Activated CD4-positive, alpha-beta T cell treated with anti-CD3 and anti-CD28 coated beads for 4 hours (primary cell): ENCODE data around the gene CNTNAP2.

Source experiments
- DNase-seq, 2 donors: peaks; one replicate each; pipeline ENCODE4 v3.0.0-alpha.2; 2020

CNTNAP2 gene

DNA sequence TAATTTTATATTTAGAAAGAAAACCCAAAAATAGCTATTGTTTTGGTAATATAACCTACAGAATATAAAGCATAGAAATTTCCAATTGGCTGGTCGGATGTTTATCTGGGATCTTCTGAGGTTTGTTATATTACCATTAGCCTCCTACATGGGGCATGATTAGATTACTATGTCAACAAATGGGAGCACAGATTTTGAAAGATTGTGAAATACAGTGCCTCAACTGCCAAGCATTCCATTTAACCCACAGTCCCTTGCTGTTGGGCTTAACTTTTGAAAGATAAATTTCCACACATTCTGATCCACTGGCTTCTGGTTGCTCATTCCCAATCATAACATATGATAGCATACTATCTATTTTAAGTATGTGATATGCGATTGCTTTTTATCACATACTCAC is 2018.5 kb downstream of the CNTNAP2 start:
- DNase-seq, result no peak

DNA sequence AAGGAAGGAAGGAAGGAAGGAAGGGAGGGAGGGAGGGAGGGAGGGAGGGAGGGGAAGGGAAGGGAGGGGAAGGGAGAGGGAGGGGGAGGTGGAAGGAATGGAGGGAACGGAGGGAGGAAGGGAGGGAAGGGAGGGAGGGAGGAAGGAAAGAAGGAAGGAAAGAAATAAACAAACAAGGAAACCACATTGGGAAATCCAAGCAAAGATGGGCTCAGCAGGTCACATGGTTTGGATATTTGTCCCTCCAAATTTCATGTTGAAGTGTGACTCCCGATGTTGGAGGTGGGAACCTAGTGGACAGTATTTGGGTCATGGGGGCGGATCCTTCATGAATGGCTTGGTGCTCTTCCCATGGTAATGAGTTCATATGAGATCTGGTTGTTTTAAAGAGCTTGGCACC is 2019.4 kb downstream of the CNTNAP2 start:
- no peak for DNase-seq

DNA sequence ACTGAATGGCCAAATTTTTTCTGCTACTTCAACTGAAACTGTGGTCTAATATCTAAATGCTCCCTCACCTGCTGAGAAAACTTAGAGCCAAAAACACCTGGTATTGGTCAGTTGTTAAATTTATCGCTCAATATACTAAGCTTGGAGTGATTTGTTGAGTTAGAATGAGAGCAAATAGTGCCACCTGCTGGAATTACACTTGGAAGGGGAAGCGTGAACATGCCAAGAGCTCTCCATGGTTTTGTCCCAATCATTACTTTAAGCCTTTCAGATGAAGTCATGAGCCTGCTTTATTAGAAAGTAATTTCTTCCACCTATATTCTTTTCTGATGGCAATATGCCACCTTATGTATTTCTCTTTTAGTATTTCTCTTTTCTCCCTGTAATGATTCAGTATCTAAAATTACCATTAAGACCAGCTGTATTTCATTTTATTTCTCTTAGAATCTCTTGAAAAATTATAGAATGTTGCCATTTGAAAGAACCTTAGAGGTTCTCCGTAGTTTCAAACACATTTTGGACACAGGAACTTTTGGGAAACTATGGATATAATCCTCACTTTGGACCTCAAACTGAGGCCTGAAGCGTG is 2026.2 kb downstream of the CNTNAP2 start:
- no peak for DNase-seq

DNA sequence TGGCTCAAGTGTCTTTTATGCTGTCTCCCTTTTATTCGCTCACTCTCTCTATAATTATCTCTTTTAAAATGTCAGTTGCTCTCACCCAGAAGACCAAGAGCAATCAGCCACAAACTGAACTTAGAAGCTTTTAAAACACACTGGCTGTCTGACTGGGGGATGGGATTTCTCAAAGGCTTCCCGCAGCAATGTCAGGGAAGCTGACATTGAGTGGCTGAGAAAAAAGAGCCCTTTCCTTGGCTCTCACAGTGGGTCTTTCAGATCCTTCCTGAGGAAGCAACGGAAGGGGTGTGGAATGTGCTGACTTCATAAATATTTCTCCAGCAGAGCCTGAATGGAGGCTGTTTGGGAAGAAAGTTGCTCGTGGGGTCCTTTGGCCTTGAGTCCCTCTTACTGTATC is 2028.2 kb downstream of the CNTNAP2 start:
- no peak for DNase-seq

DNA sequence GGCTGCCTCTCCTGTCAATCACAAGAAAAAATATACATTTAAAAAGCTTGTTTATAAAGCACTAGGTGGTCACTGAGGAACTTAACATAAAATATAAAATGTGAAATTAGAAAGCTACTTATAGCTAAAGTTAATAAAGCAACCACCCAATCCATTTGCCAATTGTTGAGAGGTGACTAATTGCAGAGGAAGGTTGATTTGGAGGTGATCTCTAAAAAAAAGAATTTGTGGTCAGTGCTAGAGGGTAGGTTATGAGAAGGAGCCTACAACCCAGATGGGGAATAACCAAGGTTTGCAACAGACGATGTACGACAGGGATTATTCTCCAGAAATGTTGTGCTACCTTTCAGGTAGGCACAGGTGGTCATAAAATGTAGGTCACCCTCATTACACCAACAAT is 2029.7 kb downstream of the CNTNAP2 start:
- no peak for DNase-seq

DNA sequence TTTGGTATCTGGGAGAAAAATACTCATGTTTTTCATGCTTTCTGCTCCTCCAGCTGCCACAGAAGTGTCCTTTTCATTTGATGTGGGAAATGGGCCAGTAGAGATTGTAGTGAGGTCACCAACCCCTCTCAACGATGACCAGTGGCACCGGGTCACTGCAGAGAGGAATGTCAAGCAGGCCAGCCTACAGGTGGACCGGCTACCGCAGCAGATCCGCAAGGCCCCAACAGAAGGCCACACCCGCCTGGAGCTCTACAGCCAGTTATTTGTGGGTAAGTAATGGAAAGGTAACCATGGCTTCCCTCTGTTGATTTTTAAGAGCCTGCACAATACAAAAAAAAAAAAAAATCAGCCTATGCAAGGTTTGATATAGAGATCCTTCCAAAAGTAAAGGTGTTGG is 2030.8 kb downstream of the CNTNAP2 start:
- DNase-seq, result no peak

DNA sequence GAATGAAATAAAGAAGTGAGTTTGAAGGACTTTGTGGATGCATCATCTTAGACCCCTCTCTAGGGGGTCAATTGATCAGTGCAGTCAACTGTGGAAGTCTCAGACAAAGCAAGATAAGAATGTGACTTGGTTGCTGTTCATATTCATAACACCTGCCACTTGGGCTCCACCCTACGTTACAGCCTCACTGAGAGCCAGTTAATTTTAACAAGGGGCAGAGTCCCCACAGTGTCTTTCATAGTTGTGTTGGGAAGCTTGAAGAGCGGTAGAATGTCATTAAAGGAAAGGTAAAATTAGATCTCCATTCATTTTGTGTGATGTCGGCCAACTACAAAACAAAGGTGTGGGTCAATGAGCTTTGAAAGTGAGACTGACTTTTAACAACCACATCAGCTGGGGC is 2031.9 kb downstream of the CNTNAP2 start:
- no peak for DNase-seq

DNA sequence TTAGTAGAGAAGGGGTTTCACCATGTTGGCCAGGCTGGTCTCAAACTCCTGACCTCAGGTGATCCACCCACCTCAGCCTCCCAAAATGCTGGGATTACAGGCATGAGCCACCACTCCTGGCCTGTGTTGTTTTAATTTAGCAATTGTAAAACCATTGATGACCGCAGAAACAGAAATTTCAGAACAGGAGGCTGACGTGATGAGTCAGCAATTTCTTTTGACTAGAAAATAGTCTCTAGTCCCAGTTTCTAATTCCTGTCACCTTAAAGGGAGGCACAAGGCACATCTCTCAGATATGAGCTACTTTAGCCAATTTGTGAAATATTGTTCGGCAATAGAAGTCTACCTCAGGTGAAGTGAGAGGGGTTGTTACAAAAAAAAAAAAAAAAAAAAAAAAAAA is 2033.1 kb downstream of the CNTNAP2 start:
- no peak for DNase-seq

DNA sequence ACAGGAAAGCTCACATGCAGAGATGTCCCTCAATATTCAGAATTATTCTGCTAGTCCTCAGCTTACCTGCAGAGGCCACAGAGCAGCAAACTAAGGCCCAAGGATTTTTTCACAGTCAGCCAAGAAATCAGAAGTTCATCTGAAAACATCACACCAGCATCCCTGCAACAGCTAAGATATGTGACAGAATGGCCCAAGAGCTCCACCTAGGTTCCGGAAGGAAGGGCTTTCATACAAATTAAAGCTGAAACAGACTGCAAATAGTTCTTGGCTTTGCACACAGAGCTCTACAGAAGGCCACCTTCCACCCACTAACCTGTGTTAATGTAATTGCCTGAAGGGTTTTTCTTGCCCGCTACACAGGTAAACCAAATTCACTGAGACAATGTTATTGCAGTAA is 2035.2 kb downstream of the CNTNAP2 start:
- no peak for DNase-seq

DNA sequence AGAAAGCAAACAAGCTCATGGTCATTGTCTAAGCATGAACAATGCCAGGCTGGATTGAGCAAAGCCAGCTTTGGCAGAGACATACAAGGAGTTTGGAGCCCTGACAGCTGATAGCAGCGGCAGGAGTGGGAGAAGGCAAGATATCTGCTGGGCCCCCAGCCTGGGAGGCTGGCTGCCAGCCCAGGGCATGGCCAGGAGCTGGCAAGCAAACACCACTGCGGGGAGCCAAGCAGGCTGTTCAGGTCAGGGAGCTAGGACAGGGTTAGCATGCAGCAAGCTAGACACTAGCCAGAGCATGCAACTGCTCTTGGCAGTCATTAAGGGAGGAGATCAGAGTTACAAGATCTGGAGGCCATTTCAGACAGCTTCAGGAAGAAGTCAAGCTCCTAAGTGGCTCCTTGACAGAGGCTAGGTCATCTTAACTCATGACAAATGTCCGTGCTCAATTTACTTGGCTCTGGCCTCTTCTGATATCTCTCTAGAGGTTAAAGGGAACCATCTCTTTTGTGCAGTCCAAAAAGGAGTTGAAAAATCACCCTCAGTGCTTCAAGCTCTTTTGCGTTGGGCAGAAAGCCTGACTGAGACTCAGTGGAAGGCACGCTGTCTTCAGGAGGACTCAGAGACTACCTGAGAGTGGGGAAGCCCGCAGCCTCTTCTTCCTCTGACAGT is 2037.1 kb downstream of the CNTNAP2 start:
- no peak for DNase-seq

DNA sequence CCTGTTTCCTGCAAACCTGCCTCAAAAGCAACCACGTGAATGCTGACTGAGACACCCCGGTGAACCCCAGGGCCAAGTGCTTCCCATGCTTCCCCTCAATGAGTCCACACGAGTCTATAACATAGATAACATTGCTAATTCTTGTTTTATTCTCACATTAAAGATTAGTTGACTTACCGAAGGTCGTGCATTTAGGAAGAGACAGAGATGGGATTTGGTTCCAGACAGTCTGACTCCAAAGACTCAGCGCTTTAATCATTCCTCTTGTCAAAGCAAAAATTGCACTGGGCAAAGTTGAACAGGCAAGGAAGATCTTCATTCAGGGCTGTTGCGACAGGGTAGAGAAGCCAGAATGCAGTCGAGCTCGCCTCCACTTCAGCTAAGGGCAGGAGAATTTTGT is 2038.4 kb downstream of the CNTNAP2 start:
- no peak for DNase-seq

DNA sequence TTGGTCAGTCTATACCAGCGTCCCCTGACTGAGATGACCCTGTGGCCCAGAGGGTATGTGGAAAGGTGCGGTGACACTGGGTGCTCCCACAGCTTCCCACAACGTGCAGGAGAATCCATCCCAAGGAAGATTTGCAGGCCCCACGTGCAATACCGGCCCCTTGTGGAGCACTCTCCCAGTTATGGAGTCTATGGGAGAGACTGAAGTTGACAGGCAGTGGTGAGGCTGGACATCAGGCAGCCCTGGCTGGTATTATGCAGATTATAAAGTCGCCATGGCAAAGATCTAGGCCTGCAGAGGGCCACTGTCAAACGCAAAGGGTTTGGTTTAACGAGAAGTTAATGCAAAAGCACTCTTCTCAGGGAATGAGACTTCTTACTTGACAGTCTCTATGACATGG is 2039.2 kb downstream of the CNTNAP2 start:
- DNase-seq, result no peak

DNA sequence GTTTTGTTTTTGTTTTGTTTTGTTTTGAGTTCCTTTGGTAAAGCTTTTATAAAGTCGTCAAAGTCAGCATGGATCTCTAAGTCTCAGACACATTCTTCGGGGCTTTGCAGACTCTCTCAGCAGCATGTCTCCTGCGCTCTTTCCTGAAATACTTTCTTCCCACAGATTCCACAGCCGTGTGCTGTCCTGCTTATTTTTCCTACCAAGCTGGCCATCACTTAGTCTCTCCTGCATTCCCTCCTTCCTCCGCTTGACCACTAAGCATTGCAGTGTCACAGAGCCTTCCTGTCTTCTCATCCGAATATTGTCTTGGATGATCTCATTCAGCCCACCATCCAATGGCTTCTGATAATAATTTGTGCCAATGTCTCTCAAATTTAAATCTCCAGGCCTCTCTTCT is 2039.6 kb downstream of the CNTNAP2 start:
- DNase-seq, result no peak

DNA sequence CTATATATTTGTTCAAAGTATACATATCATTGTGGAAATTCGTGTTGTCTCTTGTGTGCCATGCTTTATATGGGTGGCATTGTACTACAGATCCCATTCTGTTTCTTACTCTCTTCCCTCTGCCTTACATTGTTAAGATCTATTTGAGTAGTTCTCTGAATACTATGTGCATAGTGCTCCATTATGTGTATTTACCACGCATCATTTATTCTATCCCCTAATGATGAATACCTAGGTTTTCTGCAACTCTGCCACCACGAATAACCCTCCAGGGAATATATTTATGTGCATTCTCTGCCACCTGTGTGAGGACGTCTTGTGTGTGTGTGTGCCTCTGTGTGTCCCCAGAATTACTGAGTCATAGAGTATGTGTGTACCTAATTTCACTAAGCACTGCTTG is 2042.7 kb downstream of the CNTNAP2 start:
- no peak for DNase-seq

DNA sequence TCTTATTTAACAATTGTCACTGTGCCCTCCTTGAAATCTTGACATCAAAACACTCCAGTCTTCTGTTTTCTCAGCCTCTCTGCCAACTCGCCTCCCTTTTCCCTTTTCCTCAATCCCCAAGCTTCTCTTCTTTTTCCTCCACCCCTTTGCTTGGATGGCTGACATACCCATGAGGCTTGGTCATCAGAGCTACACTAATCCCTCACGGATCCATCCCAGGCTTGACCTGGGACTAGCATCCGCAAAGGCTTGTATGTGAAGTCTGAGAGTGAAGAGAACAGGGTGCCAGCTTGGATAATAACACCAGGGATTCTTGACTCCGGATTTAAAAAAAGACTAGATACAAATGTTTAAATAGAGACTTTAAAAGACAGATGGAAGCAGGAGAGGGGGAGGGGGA is 2045.2 kb downstream of the CNTNAP2 start:
- no peak for DNase-seq

DNA sequence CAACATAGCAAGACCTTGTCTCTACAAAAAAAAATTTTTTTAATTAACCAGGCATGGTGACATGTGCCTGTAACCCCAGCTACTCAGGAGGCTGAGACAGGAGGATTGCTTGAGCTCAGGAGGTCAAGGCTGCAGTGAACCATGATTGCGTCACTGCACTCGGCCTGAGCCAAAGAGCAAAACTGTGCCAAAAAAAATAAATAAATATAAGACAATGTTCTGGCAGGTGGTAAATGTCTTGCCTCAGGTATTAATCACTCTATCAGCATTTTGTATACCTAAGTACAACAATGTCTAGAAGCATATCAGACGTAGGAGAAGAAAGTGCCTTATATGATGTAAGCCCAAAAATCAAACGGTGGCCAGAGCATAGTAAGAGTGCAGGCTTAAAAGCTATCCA is 2046.2 kb downstream of the CNTNAP2 start:
- no peak for DNase-seq

DNA sequence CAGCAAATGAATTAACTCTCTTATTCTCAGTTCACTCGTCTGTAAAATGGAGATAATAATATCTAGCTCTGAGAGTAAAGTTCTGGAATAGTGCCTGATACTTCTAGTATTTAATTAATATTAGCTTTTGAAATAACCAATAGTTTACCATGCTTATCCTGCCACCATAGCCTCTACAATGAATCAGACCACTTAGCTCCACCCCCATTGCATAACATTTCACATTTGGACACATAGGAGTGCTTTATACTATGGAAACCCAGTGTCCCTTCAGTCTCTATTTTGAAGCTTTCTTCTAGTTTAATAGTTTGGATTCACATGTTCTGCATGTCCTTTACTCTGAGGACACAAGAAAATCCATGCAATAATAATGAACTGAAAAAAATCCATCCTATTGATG is 2046.6 kb downstream of the CNTNAP2 start:
- no peak for DNase-seq

DNA sequence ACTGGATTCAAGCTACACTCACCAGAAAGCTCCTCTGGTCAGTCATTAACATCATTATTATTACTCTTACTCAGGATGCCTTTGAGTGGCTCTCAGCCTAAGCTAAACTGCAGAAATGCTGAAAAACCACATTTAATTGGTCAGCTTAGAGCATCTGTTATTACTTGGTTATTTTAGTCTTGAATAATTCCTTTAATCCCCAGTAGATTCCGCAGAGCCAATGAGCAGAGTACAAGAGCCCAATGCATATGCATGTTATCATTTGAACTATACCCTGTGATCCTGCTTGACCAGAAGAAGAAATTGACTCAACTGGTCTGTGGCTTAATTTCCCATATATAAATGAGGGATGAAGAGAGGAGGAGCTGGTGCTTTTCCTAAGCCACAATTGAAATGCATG is 2056.3 kb downstream of the CNTNAP2 start:
- DNase-seq, result no peak

DNA sequence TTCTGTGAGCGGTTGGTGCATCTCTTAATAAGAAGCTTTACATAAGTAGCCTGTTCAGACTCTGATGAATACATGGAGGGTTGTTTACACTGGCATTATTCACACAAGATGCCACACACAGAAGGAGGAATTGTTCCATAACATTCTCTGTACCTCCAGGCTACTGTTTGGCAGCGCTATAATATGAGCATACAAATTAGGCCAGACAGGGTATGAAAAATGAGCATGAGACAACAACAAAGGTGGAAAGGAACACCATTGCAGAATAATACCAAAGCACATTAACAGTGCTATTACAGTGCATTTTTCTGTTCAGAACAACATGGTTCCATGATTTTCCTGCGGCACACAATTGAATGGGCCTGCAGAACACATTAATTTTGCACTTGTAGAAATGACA is 2056.8 kb downstream of the CNTNAP2 start:
- no peak for DNase-seq

DNA sequence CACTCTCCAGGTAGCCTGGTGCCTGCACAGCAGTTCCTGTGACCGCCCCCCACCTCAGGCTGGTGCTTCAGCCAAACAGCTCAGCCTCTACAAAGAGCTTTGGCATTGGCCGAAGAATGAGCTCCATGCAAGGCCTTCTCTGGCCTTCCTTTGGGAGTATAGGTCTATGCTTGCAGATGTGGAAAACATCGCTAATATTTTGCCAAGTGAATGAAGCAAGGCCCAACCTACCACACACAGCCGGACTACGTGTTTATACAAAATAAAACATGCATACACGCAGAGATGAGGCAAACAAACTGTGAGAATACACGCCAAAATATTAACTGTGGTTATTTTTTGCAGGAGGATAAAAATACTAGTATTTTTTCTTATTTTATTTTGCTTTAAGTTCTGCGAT is 2057.8 kb downstream of the CNTNAP2 start:
- DNase-seq, result no peak

DNA sequence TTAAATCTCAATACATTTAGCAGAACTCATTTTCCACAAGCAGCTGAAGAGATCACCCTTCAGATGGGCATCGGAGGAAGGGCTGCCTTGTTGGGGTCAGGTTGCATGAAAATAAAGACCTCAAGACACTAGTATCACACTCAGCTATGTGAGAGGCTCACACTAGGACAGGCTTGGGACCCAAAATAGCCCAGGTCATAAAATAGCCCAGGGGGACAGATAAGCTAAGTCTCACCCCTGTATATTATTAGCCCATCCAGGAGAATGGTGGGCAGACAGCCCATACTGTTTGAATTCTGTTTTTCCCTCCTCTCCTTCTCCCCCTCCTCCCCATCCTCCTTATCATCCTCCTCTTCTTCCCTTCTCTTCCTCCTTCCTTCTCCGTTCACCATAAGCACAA is 2058.9 kb downstream of the CNTNAP2 start:
- DNase-seq, result no peak

DNA sequence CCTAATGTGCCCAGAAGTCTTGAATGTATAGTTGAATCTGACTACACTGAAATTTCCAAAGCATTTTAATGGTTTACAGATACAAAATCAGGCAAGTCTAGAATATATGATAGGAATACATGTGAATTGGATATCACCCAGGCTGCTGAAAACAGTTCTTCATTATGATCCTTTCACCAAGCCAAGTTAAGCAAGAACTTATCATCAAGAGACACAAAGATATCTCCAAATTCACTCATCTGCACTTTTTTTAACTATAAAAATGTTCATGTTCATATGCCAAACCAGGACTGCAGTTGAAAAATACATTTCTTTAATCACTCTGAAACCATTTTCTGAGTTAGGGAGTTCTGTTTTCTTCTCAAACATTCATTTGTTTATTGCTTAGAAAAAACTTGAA is 2061.4 kb downstream of the CNTNAP2 start:
- DNase-seq, result no peak

DNA sequence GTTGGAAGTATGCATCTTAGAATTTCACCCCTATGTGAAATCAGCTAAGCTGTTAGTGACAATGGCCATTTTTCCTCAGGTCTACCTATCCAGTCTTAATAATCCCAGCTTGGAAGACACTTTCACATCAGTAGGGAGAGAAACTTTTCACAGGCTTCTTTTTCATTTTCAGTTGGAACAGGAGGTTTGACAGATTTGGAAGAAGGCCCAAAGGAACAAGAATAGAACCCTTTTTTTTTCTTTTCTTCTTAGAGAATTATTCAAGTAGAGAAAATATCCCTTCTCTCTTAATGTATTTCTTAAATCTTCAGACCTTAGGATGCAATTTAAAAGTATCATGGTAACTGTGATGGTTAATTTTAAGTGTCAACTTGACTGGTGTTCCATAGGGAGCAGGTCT is 2063.5 kb downstream of the CNTNAP2 start:
- no peak for DNase-seq

DNA sequence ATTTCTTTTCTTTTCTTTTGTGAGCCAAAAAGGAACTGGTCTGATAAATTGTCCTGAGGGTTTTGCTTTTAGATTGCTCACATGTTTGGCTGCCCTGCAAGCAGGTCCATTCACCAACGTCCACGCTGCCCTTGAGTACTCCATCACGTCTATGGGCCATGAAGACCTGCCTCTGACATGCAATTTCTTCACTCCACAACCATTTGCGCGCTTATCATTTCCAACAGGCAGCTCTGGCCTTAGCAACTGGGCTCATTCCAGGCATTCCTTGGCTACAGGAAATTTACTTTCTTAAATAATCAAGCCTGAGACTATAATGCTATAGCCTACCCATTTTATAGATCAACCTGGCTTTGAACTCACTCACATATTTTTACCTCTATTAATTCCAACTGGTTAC is 2065.7 kb downstream of the CNTNAP2 start:
- no peak for DNase-seq

DNA sequence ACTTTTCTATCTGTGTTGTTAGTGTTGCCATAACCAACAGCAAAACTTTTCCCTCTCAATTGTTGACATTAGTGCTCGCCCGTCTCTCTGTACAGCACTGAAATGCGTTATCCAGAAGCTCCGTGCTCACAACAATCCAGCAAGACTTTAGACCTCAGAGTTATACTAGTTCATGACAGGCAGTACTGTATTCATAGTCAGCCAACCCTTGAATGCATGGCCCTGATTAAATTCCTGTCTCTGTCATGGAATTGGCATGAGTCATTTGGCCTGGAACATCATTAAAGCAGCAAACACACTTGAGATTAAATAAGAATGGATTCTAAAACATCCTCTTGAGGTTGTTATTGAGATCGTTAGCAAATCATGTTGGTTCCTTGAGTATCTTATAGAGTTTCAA is 2068.4 kb downstream of the CNTNAP2 start:
- DNase-seq, result no peak
